Stimulated activated naive CD4-positive, alpha-beta T cell (primary cell): ENCODE results near the gene FSHR.

Experiments
- DNase-seq, 6 experiments: peaks; one replicate each; lab custom pipeline; 2025; lab: John Stamatoyannopoulos, UW

The FSHR gene

GRCh38 chr2:48954311-48954710, 200.0 kb downstream of the FSHR start:
- DNase-seq = no peak

GRCh38 chr2:48952614-48953013, 201.7 kb downstream of the FSHR start:
- no peak for DNase-seq

DNA sequence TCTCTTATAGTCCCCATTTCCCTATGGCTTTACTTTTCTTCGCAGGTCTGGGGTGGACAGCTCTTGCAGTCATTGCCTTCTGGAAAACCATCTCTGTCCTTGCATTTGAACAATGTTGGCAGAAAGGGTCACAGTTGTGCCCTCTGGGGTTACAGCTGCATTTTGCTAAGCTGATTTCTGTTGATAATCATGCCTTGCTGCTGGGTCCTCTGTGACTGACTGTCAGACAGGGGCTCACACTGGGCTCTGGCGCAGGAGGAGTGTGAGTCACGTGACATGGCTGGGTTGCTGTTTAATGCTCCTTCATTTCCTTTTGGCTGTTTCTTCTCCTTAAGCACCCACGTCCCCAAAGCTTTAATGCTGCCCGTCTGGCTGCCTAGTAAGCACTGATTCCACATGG, 202.2 kb downstream of the FSHR start:
- no peak for DNase-seq

DNA sequence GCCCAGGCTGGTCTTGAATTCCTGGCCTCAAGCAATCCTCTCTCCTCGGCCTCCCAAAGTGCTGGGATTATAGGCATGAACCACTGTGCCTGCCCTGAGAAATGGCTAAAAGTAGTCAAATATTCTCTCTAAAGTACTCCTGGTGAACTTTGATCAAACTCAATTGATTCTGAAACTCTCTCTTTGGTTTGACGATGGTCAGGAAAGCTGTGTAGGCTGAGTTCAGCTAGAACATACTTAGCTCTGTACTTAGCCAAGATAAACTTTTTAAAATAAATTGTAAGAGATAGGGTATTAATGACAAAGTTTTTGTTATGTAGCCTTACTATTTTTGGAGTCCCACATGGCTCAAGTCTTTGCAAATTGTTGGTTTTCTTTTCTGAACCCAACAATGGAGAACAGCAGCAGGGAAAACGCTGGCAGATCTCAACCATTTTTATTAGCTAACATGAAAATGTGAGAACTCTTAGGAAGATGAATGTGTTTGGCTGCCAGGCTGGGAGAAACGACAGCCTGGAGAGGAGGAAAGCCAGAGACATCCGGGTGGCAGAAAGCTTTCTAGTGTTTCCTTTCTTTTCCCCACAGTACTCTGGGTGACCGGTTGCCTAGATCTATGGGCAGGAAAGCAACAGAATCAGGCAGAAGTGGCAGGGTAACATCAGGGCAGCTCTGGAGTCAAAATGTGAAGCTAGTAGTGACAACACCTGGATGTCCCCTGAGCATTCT, 205.8 kb downstream of the FSHR start:
- DNase-seq = no peak

DNA sequence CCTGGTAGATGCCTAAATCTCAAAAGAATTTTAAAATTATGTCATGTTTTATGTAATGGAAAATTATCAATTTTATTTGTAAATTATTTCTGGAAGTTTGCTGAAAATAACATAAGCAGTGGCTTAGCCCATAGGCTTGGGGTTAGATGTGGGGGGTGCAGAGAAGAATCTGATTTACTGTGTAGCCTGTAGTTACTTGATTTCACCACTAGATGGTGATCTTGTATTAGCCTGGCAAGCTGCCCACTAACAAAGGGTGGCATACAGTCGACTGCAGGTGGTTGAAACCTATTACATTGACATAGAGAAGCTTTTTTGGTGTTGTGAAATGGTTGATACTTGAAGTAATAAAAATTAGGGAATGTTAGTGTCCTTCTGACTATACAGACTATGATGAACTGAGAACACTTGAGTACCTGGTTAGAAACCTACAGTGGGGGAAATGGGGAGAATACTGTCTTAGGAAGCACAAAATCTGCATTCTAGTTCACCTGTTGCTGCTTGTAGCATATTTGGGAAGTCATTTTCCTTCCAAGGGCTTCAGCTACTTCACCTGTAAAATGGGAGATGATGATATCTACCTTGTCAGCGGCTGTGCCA, 207.8 kb downstream of the FSHR start:
- peak in 4 of 6 experiments; percentile 1 to 52 (median 33) for DNase-seq

DNA sequence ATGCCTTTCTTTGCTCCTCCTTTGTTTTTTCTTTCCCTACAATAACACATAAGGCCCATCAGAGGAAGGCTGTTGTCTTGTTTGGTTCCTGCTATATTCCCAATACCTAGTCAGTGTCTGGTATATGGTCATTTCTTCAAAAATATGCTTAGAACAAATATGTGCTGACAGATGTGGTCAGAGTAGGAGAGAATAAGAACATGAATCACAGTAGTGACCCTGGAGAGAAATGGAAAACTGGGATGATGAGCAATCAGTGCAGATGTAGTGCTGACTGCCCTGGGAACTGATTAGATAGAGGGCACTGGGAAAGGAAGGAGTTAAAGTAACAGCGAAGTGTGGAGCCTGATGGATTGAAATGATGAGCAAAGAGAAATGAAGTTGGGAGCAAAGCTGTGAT, 209.4 kb downstream of the FSHR start:
- no peak for DNase-seq

- DNase-seq = no peak
These were observed 210.9 kb downstream of the FSHR start for GRCh38 chr2:48943436-48943835.

- DNase-seq = no peak
These were observed 212.4 kb downstream of the FSHR start for GRCh38 chr2:48941908-48942307.

GRCh38 chr2:48941456-48941855, 212.9 kb downstream of the FSHR start:
- no peak for DNase-seq

DNA sequence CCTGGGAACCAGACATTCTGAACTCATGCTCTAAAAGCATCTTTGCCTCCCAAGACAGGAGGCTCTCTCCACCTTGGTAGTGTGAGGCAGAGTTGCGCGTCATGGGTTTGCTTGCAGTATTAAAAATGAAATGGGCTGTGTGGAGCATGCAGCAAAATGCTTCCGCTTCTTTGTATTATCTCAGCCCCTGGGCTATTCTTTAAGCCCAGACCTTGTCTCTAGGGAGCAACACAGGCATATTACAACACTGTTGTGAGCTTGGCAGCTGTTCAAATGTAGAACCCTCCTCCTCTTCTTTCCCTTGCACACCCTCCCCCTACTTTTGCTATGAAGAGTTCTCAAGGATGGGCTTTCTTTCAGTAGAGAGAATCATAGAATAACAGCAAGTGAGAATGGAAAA, 213.7 kb downstream of the FSHR start:
- no peak for DNase-seq

GRCh38 chr2:48939232-48939631, 215.1 kb downstream of the FSHR start:
- DNase-seq = no peak

- no peak for DNase-seq
These were observed 216.1 kb downstream of the FSHR start for GRCh38 chr2:48938231-48938630.

DNA sequence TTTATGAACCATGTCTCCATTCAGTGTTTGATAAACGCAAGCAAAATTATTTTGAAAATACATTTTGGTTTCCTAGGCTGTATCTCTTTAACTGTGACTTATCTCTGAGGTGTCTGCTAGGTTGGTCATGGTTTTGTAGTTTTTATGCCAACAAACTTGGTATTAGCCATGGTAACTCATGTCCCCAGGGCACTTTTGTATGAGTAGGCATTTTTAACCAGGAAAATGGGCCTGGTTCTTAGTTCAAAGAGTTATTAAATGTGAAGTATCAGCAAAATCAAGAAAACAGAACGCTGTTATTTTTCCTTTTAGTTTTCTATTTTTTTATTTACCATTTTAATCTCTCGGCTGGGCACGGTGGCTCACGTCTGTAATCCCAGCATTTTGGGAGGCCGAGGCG, 219.5 kb downstream of the FSHR start:
- DNase-seq = no peak

GRCh38 chr2:48933828-48934497, 220.4 kb downstream of the FSHR start:
- no peak for DNase-seq

DNA sequence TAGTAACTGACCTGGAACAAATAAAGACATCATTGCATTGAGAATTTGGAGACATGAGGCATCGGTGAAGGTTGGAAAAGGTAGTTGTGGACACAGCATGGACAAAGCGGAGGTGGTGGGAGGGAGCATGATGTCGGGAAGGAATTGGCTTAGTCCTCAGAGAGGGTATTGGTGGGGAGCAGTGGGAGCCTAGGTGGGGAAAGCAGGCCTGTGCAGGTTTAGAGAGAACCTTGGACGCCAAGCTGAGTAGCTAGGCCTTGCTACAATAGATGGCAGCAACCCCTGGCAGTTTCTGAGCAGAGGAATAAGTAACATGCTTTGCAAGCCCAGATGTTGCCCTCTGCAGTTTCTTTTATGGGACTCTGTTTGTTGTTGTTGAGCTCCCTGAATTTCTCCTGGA, 221.6 kb downstream of the FSHR start:
- no peak for DNase-seq

DNA sequence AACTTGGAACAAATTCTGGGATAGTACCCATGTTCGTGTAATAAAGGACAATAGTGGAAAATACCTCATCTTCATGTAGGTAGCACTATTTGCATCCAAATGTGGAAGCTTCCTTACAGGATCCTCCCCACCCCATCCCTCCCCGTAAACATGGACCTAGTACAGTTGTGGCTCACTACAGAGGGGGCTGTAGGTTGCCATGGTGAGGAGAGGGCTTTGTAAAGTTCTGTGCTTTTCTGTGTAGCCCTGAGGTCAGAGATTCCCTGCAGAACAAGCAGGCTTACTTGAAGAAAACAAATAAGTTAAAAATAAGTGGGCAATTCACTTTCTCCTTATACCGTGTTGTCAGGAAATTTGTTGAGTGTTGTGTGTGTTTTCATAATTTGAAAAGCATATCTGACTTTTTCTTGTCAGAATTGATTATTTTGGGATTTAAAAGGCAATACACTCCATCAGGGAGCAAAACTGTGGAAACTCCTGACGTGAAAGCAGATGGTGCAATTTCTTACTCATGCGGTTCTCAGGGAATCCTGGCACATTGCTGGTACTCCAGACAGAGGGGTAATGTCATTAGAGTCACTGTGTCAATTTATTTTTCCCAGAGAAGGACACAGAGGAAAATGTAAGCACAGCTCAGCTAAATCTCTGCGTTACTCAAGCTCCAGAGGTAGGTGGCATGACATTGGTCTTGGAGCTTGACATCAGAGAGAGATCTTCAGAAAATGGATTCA, 224.6 kb downstream of the FSHR start:
- DNase-seq = no peak

GRCh38 chr2:48927355-48927754, 227.0 kb downstream of the FSHR start:
- DNase-seq = no peak

- no peak for DNase-seq
These were observed 238.4 kb downstream of the FSHR start for GRCh38 chr2:48915884-48916283.

DNA sequence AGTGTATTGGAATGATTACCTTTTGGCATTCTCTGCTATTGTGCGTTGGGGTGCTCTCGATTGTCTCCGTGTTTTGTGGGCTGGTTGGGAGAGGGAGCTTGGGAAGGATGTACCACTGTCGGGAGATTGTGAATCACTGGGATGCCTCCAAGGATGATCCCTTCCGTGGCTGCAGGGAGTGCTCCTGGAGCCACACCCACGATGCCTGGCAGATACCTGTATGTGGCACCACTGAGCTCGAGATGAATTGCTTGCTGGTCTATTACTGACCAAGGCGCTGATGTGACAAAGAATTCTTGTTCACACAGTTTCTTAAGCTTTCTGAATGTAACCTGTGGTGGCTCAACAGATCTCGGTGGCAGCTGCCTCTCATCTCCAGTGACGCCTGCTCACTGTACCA, 239.1 kb downstream of the FSHR start:
- DNase-seq = no peak

DNA sequence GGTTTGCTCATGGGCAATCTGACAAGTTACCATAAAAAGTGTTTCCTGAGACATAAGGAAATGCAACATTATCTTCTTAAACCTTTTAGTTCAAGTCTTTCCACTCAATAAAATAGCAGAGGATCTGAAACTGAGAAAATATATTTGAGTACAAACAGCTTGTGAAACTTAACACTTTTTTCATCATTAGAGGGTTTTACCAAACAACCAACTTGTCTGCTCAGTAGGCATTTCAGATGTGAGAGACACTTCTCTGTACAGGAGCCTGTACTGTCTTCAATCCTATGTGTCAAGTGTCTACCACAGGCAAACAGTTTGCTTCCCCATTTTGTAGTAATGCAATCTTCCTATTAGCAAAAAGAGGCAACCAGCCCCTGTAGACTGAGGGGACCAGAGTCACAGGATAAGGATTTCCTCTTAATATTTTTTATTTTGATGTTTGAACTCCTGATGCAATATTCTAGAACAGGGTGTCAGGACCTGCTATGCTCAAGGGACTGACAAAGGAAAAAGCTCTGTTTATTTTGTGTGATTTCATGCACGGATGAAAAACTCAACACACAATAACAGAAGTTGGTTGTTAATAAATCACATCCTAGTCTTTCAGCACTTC, 239.7 kb downstream of the FSHR start:
- DNase-seq = no peak
